ENCODE results near the gene SERPINB7. TPM values are rescaled to one million over a fixed set of nuclear protein-coding genes. Genes with fewer than 3 reads are reported as not detected.

SERPINB7 gene
- total RNA-seq, 3 donors from 2014 or later (not counting 1 experiment from before 2014, with no cell fraction given), result not detected

GRCh38 chr18:63831080-63831788 lies 56.0 kb downstream of the SERPINB7 start:
- ATAC-seq (peak; percentile 46 to 80 (median 74)), DNase-seq (no peak)

GRCh38 chr18:63832470-63832869 lies 57.3 kb downstream of the SERPINB7 start:
- Histone ChIP-seq H3K27ac (ENCODE audit: low read length) (no peak overlapping the region), H3K27me3 (ENCODE audit: control insufficient read depth, insufficient read depth, low read length) (peaks cover 5% of the 10 kb centered on the region), H3K36me3 (ENCODE audit: control insufficient read depth, insufficient read depth, low read length) (no peaks in the 10 kb centered on the region), H3K4me1 (ENCODE audit: control insufficient read depth, insufficient read depth, low read length) (peaks cover 8% of the 10 kb centered on the region), H3K9me3 (ENCODE audit: control insufficient read depth, insufficient read depth, low read length) (no peaks in the 10 kb centered on the region), H3K4me3 (ENCODE audit: low read length) (no peak overlapping the region)
- H3K27ac Mint-ChIP-seq, result no peak overlapping the region
- DNase-seq, result no peak
- TF ChIP-seq CTCF (IDR thresholded peaks at IDR 0.05), result no peak
- no peak for ATAC-seq
- WGBS (ENCODE audit: insufficient coverage), result 90% methylated on average over 1 of the region's 1 CpG
- H3K27me3 Mint-ChIP-seq (ENCODE audit: low read depth in 2 of 2), result peaks cover 7 to 12% of the 10 kb centered on the region in 2 donors
- H3K36me3 Mint-ChIP-seq, result no peaks in the 10 kb centered on the region
- no peak overlapping the region for H3K4me3 Mint-ChIP-seq
- H3K9me3 Mint-ChIP-seq, result no peaks in the 10 kb centered on the region
- H3K4me1 Mint-ChIP-seq, result peaks cover 17 to 19% of the 10 kb centered on the region in 2 donors
- intact Hi-C loops (cut with micrococcal nuclease), result no loop called here

More at GRCh38 chr18:63831080-63831788, 56.0 kb downstream of the SERPINB7 start:
- peaks cover 17 to 19% of the 10 kb centered on the region in 2 donors for H3K4me1 Mint-ChIP-seq
- H3K9me3 ChIP-seq (ENCODE audit: control insufficient read depth, insufficient read depth, low read length), result no peaks in the 10 kb centered on the region
- peak overlapping the region in 1 of 2 donors; percentile 35 for H3K27ac Mint-ChIP-seq
- H3K4me1 ChIP-seq (ENCODE audit: control insufficient read depth, insufficient read depth, low read length), result peaks cover 8% of the 10 kb centered on the region
- H3K4me3 Mint-ChIP-seq, result peak overlapping the region; percentile 32
- intact Hi-C loops (cut with micrococcal nuclease), result no loop called here
- peaks cover 5% of the 10 kb centered on the region for H3K27me3 ChIP-seq (ENCODE audit: control insufficient read depth, insufficient read depth, low read length)
- H3K36me3 ChIP-seq (ENCODE audit: control insufficient read depth, insufficient read depth, low read length), result no peaks in the 10 kb centered on the region
- H3K9me3 Mint-ChIP-seq, result no peaks in the 10 kb centered on the region
- H3K27me3 Mint-ChIP-seq (ENCODE audit: low read depth in 2 of 2), result peaks cover 6 to 12% of the 10 kb centered on the region in 2 donors
- no peak for TF ChIP-seq CTCF (IDR thresholded peaks at IDR 0.05)
- H3K4me3 ChIP-seq (ENCODE audit: low read length), result no peak overlapping the region
- H3K27ac ChIP-seq (ENCODE audit: low read length), result no peak overlapping the region
- WGBS (ENCODE audit: insufficient coverage), result 38% methylated on average over 5 of the region's 6 CpGs
- no peaks in the 10 kb centered on the region for H3K36me3 Mint-ChIP-seq

- Histone ChIP-seq H3K9me3 (ENCODE audit: control insufficient read depth, insufficient read depth, low read length) (no peaks in the 10 kb centered on the region), H3K4me3 (ENCODE audit: low read length) (no peak overlapping the region), H3K36me3 (ENCODE audit: control insufficient read depth, insufficient read depth, low read length) (no peaks in the 10 kb centered on the region), H3K4me1 (ENCODE audit: control insufficient read depth, insufficient read depth, low read length) (peaks cover 8% of the 10 kb centered on the region), H3K27ac (ENCODE audit: low read length) (no peak overlapping the region), H3K27me3 (ENCODE audit: control insufficient read depth, insufficient read depth, low read length) (peaks cover 5% of the 10 kb centered on the region)
- Mint-ChIP-seq H3K9me3 (no peaks in the 10 kb centered on the region), H3K27ac (no peak overlapping the region), H3K27me3 (ENCODE audit: low read depth in 2 of 2) (peaks cover 7 to 12% of the 10 kb centered on the region in 2 donors), H3K4me3 (no peak overlapping the region), H3K4me1 (peaks cover 17 to 19% of the 10 kb centered on the region in 2 donors), H3K36me3 (no peaks in the 10 kb centered on the region)
- TF ChIP-seq CTCF (IDR thresholded peaks at IDR 0.05), result no peak
- DNase-seq (no peak), ATAC-seq (no peak)
- no CpG with 5 or more reads among the region's 4 CpGs for WGBS (ENCODE audit: insufficient coverage)
- intact Hi-C loops (cut with micrococcal nuclease), result no loop called here
Observed at GRCh38 chr18:63834471-63835113, 59.4 kb downstream of the SERPINB7 start.
